ENCODE measurements around the gene SCFD2.

SCFD2 gene

DNA sequence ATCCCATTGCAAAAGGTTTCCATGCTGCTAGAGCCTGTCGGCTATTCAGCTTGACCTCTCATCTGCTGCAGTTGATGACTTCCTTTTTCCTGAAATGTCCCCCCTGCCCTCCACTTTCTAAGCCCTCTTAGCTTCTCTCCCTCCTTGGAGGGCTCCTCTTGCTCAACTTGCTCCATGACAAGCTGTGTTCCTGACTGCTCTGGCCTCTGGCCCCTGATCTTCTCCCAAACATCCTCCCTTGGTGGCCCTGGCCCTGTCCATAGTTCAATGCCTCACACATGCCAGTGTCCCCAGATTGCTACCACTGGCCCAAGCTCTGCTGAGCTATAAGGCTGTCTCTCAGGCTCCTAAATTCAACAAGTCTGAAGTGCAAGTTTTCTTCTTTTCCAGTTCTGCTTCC, 474.1 kb downstream of the SCFD2 start:
- Histone ChIP-seq H3K9ac (ENCODE audit: low read length) (no peak overlapping the region), H3K27me3 (ENCODE audit: control insufficient read depth, insufficient read depth, low read length) (no peaks in the 10 kb centered on the region), H3K27ac (ENCODE audit: low read length) (no peak overlapping the region), H3K9me3 (ENCODE audit: control insufficient read depth, low read depth, low read length) (no peaks in the 10 kb centered on the region), H3K4me1 (ENCODE audit: control insufficient read depth, low read depth, low read length) (no peaks in the 10 kb centered on the region), H3K36me3 (ENCODE audit: control insufficient read depth, low read depth, low read length) (no peaks in the 10 kb centered on the region), H3K4me3 (ENCODE audit: low read length) (no peak overlapping the region)

DNA sequence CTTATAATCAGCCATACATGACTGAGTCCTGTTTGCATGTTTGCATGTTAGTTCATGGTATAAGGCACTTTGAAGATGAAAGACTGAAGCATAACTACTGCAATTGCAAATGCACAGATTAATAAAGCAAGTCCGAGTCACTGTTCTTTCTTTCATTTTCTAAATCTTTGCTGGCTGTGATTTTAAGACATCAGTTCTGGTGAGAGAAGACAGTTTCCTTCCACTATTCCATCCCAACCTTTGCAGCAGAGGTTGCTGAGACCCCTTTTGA, 475.4 kb downstream of the SCFD2 start:
- no peaks in the 10 kb centered on the region for H3K27me3 ChIP-seq (ENCODE audit: control insufficient read depth, insufficient read depth, low read length)
- H3K9me3 ChIP-seq (ENCODE audit: control insufficient read depth, low read depth, low read length) = no peaks in the 10 kb centered on the region
- H3K4me3 ChIP-seq (ENCODE audit: low read length) = no peak overlapping the region
- H3K27ac ChIP-seq (ENCODE audit: low read length) = no peak overlapping the region
- H3K4me1 ChIP-seq (ENCODE audit: control insufficient read depth, low read depth, low read length) = no peaks in the 10 kb centered on the region
- H3K9ac ChIP-seq (ENCODE audit: low read length) = no peak overlapping the region
- no peaks in the 10 kb centered on the region for H3K36me3 ChIP-seq (ENCODE audit: control insufficient read depth, low read depth, low read length)

GRCh38 chr4:52889778-52890520, 475.9 kb downstream of the SCFD2 start:
- no peaks in the 10 kb centered on the region for H3K36me3 ChIP-seq (ENCODE audit: control insufficient read depth, low read depth, low read length)
- H3K4me3 ChIP-seq (ENCODE audit: low read length) = no peak overlapping the region
- no peak overlapping the region for H3K27ac ChIP-seq (ENCODE audit: low read length)
- no peak overlapping the region for H3K9ac ChIP-seq (ENCODE audit: low read length)
- H3K9me3 ChIP-seq (ENCODE audit: control insufficient read depth, low read depth, low read length) = no peaks in the 10 kb centered on the region
- H3K4me1 ChIP-seq (ENCODE audit: control insufficient read depth, low read depth, low read length) = no peaks in the 10 kb centered on the region
- H3K27me3 ChIP-seq (ENCODE audit: control insufficient read depth, insufficient read depth, low read length) = no peaks in the 10 kb centered on the region

- Histone ChIP-seq H3K36me3 (ENCODE audit: control insufficient read depth, low read depth, low read length) (no peaks in the 10 kb centered on the region), H3K9me3 (ENCODE audit: control insufficient read depth, low read depth, low read length) (no peaks in the 10 kb centered on the region), H3K9ac (ENCODE audit: low read length) (no peak overlapping the region), H3K4me1 (ENCODE audit: control insufficient read depth, low read depth, low read length) (peaks cover 1% of the 10 kb centered on the region), H3K4me3 (ENCODE audit: low read length) (no peak overlapping the region), H3K27me3 (ENCODE audit: control insufficient read depth, insufficient read depth, low read length) (no peaks in the 10 kb centered on the region), H3K27ac (ENCODE audit: low read length) (no peak overlapping the region)
These were observed 476.5 kb downstream of the SCFD2 start for GRCh38 chr4:52889354-52889753.

GRCh38 chr4:52884994-52885393, 480.9 kb downstream of the SCFD2 start:
- no peaks in the 10 kb centered on the region for H3K9me3 ChIP-seq (ENCODE audit: control insufficient read depth, low read depth, low read length)
- no peaks in the 10 kb centered on the region for H3K36me3 ChIP-seq (ENCODE audit: control insufficient read depth, low read depth, low read length)
- H3K4me3 ChIP-seq (ENCODE audit: low read length) = no peak overlapping the region
- H3K27me3 ChIP-seq (ENCODE audit: control insufficient read depth, insufficient read depth, low read length) = no peaks in the 10 kb centered on the region
- peaks cover 22% of the 10 kb centered on the region for H3K4me1 ChIP-seq (ENCODE audit: control insufficient read depth, low read depth, low read length)
- no peak overlapping the region for H3K9ac ChIP-seq (ENCODE audit: low read length)
- no peak overlapping the region for H3K27ac ChIP-seq (ENCODE audit: low read length)

- Histone ChIP-seq H3K9ac (ENCODE audit: low read length) (no peak overlapping the region), H3K36me3 (ENCODE audit: control insufficient read depth, low read depth, low read length) (no peaks in the 10 kb centered on the region), H3K27ac (ENCODE audit: low read length) (no peak overlapping the region), H3K9me3 (ENCODE audit: control insufficient read depth, low read depth, low read length) (no peaks in the 10 kb centered on the region), H3K27me3 (ENCODE audit: control insufficient read depth, insufficient read depth, low read length) (no peaks in the 10 kb centered on the region), H3K4me3 (ENCODE audit: low read length) (no peak overlapping the region), H3K4me1 (ENCODE audit: control insufficient read depth, low read depth, low read length) (peaks cover 22% of the 10 kb centered on the region)
These were observed 481.9 kb downstream of the SCFD2 start for GRCh38 chr4:52883707-52884669.

DNA sequence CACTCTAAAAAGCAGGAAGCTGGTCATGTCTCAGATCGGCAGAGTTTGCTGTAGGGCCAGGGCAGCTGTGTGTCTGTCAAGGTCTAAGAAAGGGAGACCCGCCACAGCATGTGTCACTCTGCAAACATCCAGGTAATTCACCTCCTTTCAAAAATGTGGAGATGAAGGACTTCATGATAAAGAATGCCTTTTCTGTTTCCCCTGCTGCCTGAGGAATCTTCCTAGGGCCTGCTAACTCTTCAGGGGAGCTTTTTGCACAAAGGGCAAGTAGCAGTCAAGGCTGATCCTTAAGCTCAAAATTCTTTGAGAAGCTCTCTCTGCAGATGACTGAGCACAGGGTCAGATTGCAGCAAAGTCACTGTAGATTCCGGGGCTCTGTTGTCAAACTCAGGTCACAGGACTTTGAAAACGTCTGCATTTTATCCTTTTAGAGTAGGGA, 482.7 kb downstream of the SCFD2 start:
- Histone ChIP-seq H3K4me3 (ENCODE audit: low read length) (no peak overlapping the region), H3K9ac (ENCODE audit: low read length) (no peak overlapping the region), H3K9me3 (ENCODE audit: control insufficient read depth, low read depth, low read length) (no peaks in the 10 kb centered on the region), H3K27me3 (ENCODE audit: control insufficient read depth, insufficient read depth, low read length) (no peaks in the 10 kb centered on the region), H3K27ac (ENCODE audit: low read length) (no peak overlapping the region), H3K36me3 (ENCODE audit: control insufficient read depth, low read depth, low read length) (no peaks in the 10 kb centered on the region), H3K4me1 (ENCODE audit: control insufficient read depth, low read depth, low read length) (peaks cover 23% of the 10 kb centered on the region)

GRCh38 chr4:52880994-52881393, 484.9 kb downstream of the SCFD2 start:
- Histone ChIP-seq H3K9ac (ENCODE audit: low read length) (no peak overlapping the region), H3K27ac (ENCODE audit: low read length) (no peak overlapping the region), H3K27me3 (ENCODE audit: control insufficient read depth, insufficient read depth, low read length) (no peaks in the 10 kb centered on the region), H3K36me3 (ENCODE audit: control insufficient read depth, low read depth, low read length) (no peaks in the 10 kb centered on the region), H3K4me3 (ENCODE audit: low read length) (no peak overlapping the region), H3K9me3 (ENCODE audit: control insufficient read depth, low read depth, low read length) (no peaks in the 10 kb centered on the region), H3K4me1 (ENCODE audit: control insufficient read depth, low read depth, low read length) (peaks cover 30% of the 10 kb centered on the region)

DNA sequence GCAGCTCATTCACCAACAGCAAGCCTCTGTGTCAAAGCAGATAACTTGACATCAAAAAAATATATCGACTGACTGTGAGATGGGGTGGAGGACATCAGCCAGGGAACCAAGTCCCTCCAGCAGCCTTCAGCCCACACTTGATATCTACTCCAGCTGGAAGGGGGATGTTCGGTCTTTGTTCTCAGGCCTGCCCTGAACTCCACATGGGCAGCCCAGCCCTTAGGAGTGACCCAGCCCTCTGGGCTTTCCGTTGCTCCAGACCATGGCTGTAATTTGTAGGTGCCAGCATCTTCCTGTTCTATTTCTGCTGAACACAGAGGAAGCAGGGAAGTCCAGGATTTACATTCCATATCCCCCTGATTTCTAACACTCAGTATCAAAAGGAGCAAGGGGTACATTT, 486.4 kb downstream of the SCFD2 start:
- H3K9me3 ChIP-seq (ENCODE audit: control insufficient read depth, low read depth, low read length) = no peaks in the 10 kb centered on the region
- H3K9ac ChIP-seq (ENCODE audit: low read length) = no peak overlapping the region
- no peaks in the 10 kb centered on the region for H3K36me3 ChIP-seq (ENCODE audit: control insufficient read depth, low read depth, low read length)
- H3K27ac ChIP-seq (ENCODE audit: low read length) = no peak overlapping the region
- H3K4me1 ChIP-seq (ENCODE audit: control insufficient read depth, low read depth, low read length) = peaks cover 34% of the 10 kb centered on the region
- peaks cover 10% of the 10 kb centered on the region for H3K27me3 ChIP-seq (ENCODE audit: control insufficient read depth, insufficient read depth, low read length)
- no peak overlapping the region for H3K4me3 ChIP-seq (ENCODE audit: low read length)

- no peak overlapping the region for H3K27ac ChIP-seq (ENCODE audit: low read length)
- H3K4me1 ChIP-seq (ENCODE audit: control insufficient read depth, low read depth, low read length) = peaks cover 35% of the 10 kb centered on the region
- peaks cover 14% of the 10 kb centered on the region for H3K27me3 ChIP-seq (ENCODE audit: control insufficient read depth, insufficient read depth, low read length)
- no peak overlapping the region for H3K4me3 ChIP-seq (ENCODE audit: low read length)
- H3K9me3 ChIP-seq (ENCODE audit: control insufficient read depth, low read depth, low read length) = no peaks in the 10 kb centered on the region
- H3K36me3 ChIP-seq (ENCODE audit: control insufficient read depth, low read depth, low read length) = no peaks in the 10 kb centered on the region
- no peak overlapping the region for H3K9ac ChIP-seq (ENCODE audit: low read length)
These were observed 488.2 kb downstream of the SCFD2 start for GRCh38 chr4:52877694-52878093.

- Histone ChIP-seq H3K9me3 (ENCODE audit: control insufficient read depth, low read depth, low read length) (no peaks in the 10 kb centered on the region), H3K27me3 (ENCODE audit: control insufficient read depth, insufficient read depth, low read length) (peaks cover 14% of the 10 kb centered on the region), H3K9ac (ENCODE audit: low read length) (no peak overlapping the region), H3K4me3 (ENCODE audit: low read length) (no peak overlapping the region), H3K27ac (ENCODE audit: low read length) (no peak overlapping the region), H3K4me1 (ENCODE audit: control insufficient read depth, low read depth, low read length) (peaks cover 32% of the 10 kb centered on the region), H3K36me3 (ENCODE audit: control insufficient read depth, low read depth, low read length) (no peaks in the 10 kb centered on the region)
These were observed 488.8 kb downstream of the SCFD2 start for GRCh38 chr4:52877036-52877435.
